GM12878 (cell line): ENCODE measurements around the gene APPBP2. TPM values are rescaled to one million over a fixed set of nuclear protein-coding genes. Genes with fewer than 3 reads are reported as not detected.
A peak's percentile ranks its signal among the peaks of the same experiment; 100 is the strongest.

Source experiments
- ATAC-seq: fragments of 200-7000 bp; cut with Tn5 transposase; 3 replicates; pipeline ENCODE4 v1.9.1; 2020; ENCODE audit warnings: mild to moderate bottlenecking, moderate library complexity
- BruUV-seq: library from RNA; stranded (reverse); fragments of 400-500 nt; replicated peaks from 2 replicates; lab custom pipeline; 2021; lab: Mats Ljungman, UMichigan
- CTCF ChIA-PET: fragments of 300-600 bp; sonication (Branson Sonifier 250); formaldehyde crosslinking; extraction: SDS; loops from one replicate; lab custom pipeline; 2021; ENCODE audit warnings: inconsistent platforms; lab: Yijun Ruan, JAX
- POLR2A ChIA-PET: fragments of 350-600 bp; formaldehyde crosslinking; extraction: SDS; loops from one replicate; lab custom pipeline; 2021; ENCODE audit warnings: inconsistent platforms; lab: Charles Lee
- RAD21 ChIA-PET: fragments of 300-600 bp; sonication (Branson Sonifier 250); formaldehyde crosslinking; loops from one replicate; lab custom pipeline; 2023; ENCODE audit warnings: antibody characterized with exemption; ENCODE audit not compliant: unreplicated experiment; lab: Charles Lee
- SMC1A ChIA-PET: fragments of 300-600 bp; sonication (Branson Sonifier 250); formaldehyde crosslinking; loops from one replicate; lab custom pipeline; 2023; ENCODE audit not compliant: unreplicated experiment, uncharacterized antibody; lab: Charles Lee
- DNase-seq: peaks from one replicate; pipeline ENCODE4 v3.0.0-alpha.2; 2011; ENCODE audit warnings: low read depth, low spot score
- FAIRE-seq: peaks from 3 replicates; lab custom pipeline; 2011; peaks lifted over from hg19 to GRCh38; lab: Jason Lieb, UNC
- H2AFZ ChIP-seq: 2 replicates; pipeline ENCODE4 v1.6.0; 2011; ENCODE audit warnings: low read depth, low read length, control low read depth; ENCODE audit not compliant: control insufficient read depth
- H3K27ac ChIP-seq: 2 replicates; pipeline ENCODE4 v1.5.1; 2011; ENCODE audit warnings: control low read depth; ENCODE audit not compliant: control insufficient read depth, insufficient read depth
- H3K27me3 ChIP-seq, 2 experiments: replicated peaks in 1 of 2; 2 replicates each; pipeline versions ENCODE4 v1.6.0 to v1.6.1; 2011; ENCODE audit warnings: low read length in 1 of 2; ENCODE audit not compliant: control insufficient read depth in 2 of 2, insufficient read depth in 2 of 2
- H3K36me3 ChIP-seq, 2 experiments: 2 replicates each; pipeline ENCODE4 v1.5.1; 2011; ENCODE audit warnings: low read length in 1 of 2; ENCODE audit not compliant: control insufficient read depth in 2 of 2, insufficient read depth in 2 of 2
- H3K4me1 ChIP-seq: 2 replicates; pipeline ENCODE4 v1.6.1; 2011; ENCODE audit warnings: mild to moderate bottlenecking, low read length, moderate library complexity, mixed read lengths; ENCODE audit not compliant: control insufficient read depth, insufficient read depth
- H3K4me2 ChIP-seq: 2 replicates; pipeline ENCODE4 v1.6.0; 2011; ENCODE audit warnings: control low read depth; ENCODE audit not compliant: control insufficient read depth, insufficient read depth
- H3K4me3 ChIP-seq: fragments of 200-600 bp; sonication (generic); 2 replicates; pipeline ENCODE4 v1.5.1; 2016
- H3K79me2 ChIP-seq: 2 replicates; pipeline ENCODE4 v1.6.0; 2011; ENCODE audit warnings: low read length; ENCODE audit not compliant: control insufficient read depth, insufficient read depth
- H3K9ac ChIP-seq: 2 replicates; pipeline ENCODE4 v1.8.0; 2011; ENCODE audit warnings: low read length, control low read depth, mixed read lengths; ENCODE audit not compliant: control insufficient read depth, insufficient read depth
- H3K9me3 ChIP-seq: replicated peaks from 3 replicates; pipeline ENCODE4 v1.5.1; 2011; ENCODE audit warnings: mild to moderate bottlenecking, low read length; ENCODE audit not compliant: control insufficient read depth, insufficient read depth
- H4K20me1 ChIP-seq: 2 replicates; pipeline ENCODE4 v1.6.0; 2011; ENCODE audit not compliant: control insufficient read depth, insufficient read depth
- CTCF ChIP-seq, 3 experiments: IDR thresholded peaks in 2 of 3; conservative IDR thresholded peaks in 1 of 3; 2 replicates each; pipeline ENCODE4 v1.5.1; 2011; ENCODE audit warnings: low read depth in 3 of 3, low read length in 3 of 3, mild to moderate bottlenecking in 3 of 3, control low read depth in 2 of 3, moderate library complexity in 2 of 3, inconsistent platforms in 1 of 3, mixed read lengths in 1 of 3; ENCODE audit not compliant: control insufficient read depth in 2 of 3, insufficient read depth in 1 of 3; ENCODE audit errors: extremely low read depth in 1 of 3
- EED ChIP-seq: sonication (generic); IDR thresholded peaks from 2 replicates; pipeline ENCODE4 v1.6.1; 2016; ENCODE audit warnings: antibody characterized with exemption, low read depth
- EP300 ChIP-seq, 2 experiments: fragments of 150-350 bp in 1 of 2; IDR thresholded peaks; 2 replicates each; pipeline ENCODE4 v1.6.1; 2011 to 2012; ENCODE audit warnings: low read depth in 2 of 2, low read length in 2 of 2, borderline replicate concordance in 1 of 2, improper control_type of control experiment in 1 of 2, inconsistent platforms in 1 of 2; ENCODE audit not compliant: control insufficient read depth in 1 of 2
- ETV6 ChIP-seq, 2 experiments: fragments of 450-650 bp in 1 of 2; IDR thresholded peaks in 1 of 2; conservative IDR thresholded peaks in 1 of 2; 2 replicates each; pipeline ENCODE4 v1.6.1; 2014; ENCODE audit warnings: antibody characterized with exemption in 1 of 2, borderline replicate concordance in 1 of 2, low read depth in 1 of 2, mild to moderate bottlenecking in 1 of 2, moderate library complexity in 1 of 2
- IKZF1 ChIP-seq: fragments of 450-650 bp; conservative IDR thresholded peaks from 2 replicates; pipeline ENCODE4 v1.6.1; 2017; ENCODE audit warnings: antibody characterized with exemption, mild to moderate bottlenecking
- JUNB ChIP-seq: IDR thresholded peaks from 2 replicates; pipeline ENCODE4 v1.6.1; 2016; ENCODE audit warnings: antibody characterized with exemption, mild to moderate bottlenecking
- NFXL1 ChIP-seq: fragments of 450-650 bp; IDR thresholded peaks from 2 replicates; pipeline ENCODE4 v1.6.1; 2017; ENCODE audit warnings: antibody characterized with exemption, mild to moderate bottlenecking, borderline replicate concordance
- NFYB ChIP-seq: IDR thresholded peaks from 2 replicates; pipeline ENCODE4 v1.6.1; 2011; ENCODE audit warnings: low read depth, mild to moderate bottlenecking, low read length, improper control_type of control experiment, moderate library complexity; ENCODE audit not compliant: insufficient read depth
- PKNOX1 ChIP-seq: fragments of 450-650 bp; IDR thresholded peaks from 2 replicates; pipeline ENCODE4 v1.6.1; 2016; ENCODE audit warnings: mild to moderate bottlenecking
- SIN3A ChIP-seq: IDR thresholded peaks from 2 replicates; pipeline ENCODE4 v1.6.1; 2012; ENCODE audit warnings: low read depth, low read length, improper control_type of control experiment
- SPI1 ChIP-seq: IDR thresholded peaks from 2 replicates; pipeline ENCODE4 v1.6.1; 2011; ENCODE audit warnings: low read depth, mild to moderate bottlenecking, low read length, moderate library complexity, borderline replicate concordance; ENCODE audit not compliant: insufficient read depth
- TAF1 ChIP-seq: IDR thresholded peaks from 2 replicates; pipeline ENCODE4 v1.6.1; 2011; ENCODE audit warnings: mild to moderate bottlenecking, low read depth, low read length, borderline replicate concordance
- TCF12 ChIP-seq: IDR thresholded peaks from 2 replicates; pipeline ENCODE4 v1.6.1; 2011; ENCODE audit warnings: low read depth, mild to moderate bottlenecking, low read length
- ZNF384 ChIP-seq: IDR thresholded peaks from 2 replicates; pipeline ENCODE4 v1.6.1; 2012; ENCODE audit warnings: low read depth, mild to moderate bottlenecking, low read length, improper control_type of control experiment, borderline replicate concordance
- WGBS: methylation state at CpG from one replicate; pipeline ENCODE4 v1.1.6; 2016; ENCODE audit warnings: low lambda C conversion rate; ENCODE audit not compliant: insufficient replicate concordance, insufficient coverage; ENCODE audit errors: missing lambda C conversion rate; 5-methylcytosine and 5-hydroxymethylcytosine counted together
- in situ Hi-C: fragments of 300-500 bp; cut with MboI; formaldehyde crosslinking; loops from 9 replicates; pipeline ENCODE4 v1.14.3; 2018; ENCODE audit warnings: mixed read lengths
- intact Hi-C: fragments of 100-400 bp; cut with micrococcal nuclease; formaldehyde crosslinking; loops from one replicate; pipeline ENCODE4 v1.14.2; 2022; ENCODE audit not compliant: unreplicated experiment
- polyA plus RNA-seq, 11 experiments: library from polyadenylated mRNA; depleted of rRNA in 4 of 11; unstranded in 6 of 11; stranded (reverse) in 5 of 11; fragments of >200 nt; fragmentation: Nextera tagmentation in 4 of 11; fragmentation: Illumina TruSeq in 1 of 11; extraction: Ambion mirVana in 4 of 11; extraction: Trizol in 1 of 11; gene quantifications; 1 replicate in 1 of 11; 2 replicates in 10 of 11; pipeline versions ENCODE4 v1.2.1 to v1.2.3, GENCODE V29; 2011 to 2016; ENCODE audit warnings: inconsistent platforms in 2 of 11, missing spikeins in 2 of 11, low read depth in 1 of 11
- total RNA-seq, 4 experiments: library from RNA; depleted of rRNA in 3 of 4; stranded (reverse); fragments of >200 nt in 3 of 4; fragmentation: Illumina TruSeq in 1 of 4; extraction: Trizol in 1 of 4; gene quantifications; 2 replicates each; pipeline versions ENCODE4 v1.2.1 to v1.2.3, GENCODE V29; 2013 to 2021

Gene APPBP2
- total and polyA plus RNA-seq, 10 of the 15 experiments (the other 5 are each of a cell fraction or from before 2014, with no cell fraction given): 4.3 to 30.8 (median 13.1) TPM

- whole genome bisulfite sequencing: 0% methylated on average over 1 of the region's 1 CpG
- DNase-seq: no peak
- H3K9me3 ChIP-seq: no peaks in the 10 kb centered on the region; the same call in 2 of the 3 replicates
- intact Hi-C loops: no loop called here
- peak overlapping the region; percentile 48 for H3K9ac ChIP-seq
- no peak for ATAC-seq
- peaks cover 0 to 2% of the 10 kb centered on the region in 2 experiments; a peak in 1 of 4 replicates for H3K36me3 ChIP-seq
- peaks cover 67% of the 10 kb centered on the region for H3K79me2 ChIP-seq
- H3K4me3 ChIP-seq: peak overlapping the region; percentile 93
- CTCF ChIA-PET: interaction anchor here (0.6 to 1.9 kb wide), 7 partner anchors 17 to 114 kb away, joined by 3 to 9 read pairs (median 3); no protein-coding TSS in a partner anchor
- FAIRE-seq: no peak
- SMC1A ChIA-PET: interaction anchor here (1.0 to 2.8 kb wide), 7 partner anchors 11 to 114 kb away, joined by 3 to 10 read pairs (median 4); partner anchors contain the start of gene PPM1D
- H3K27me3 ChIP-seq: no peaks in the 10 kb centered on the region
- POLR2A ChIA-PET: interaction anchor here (0.6 to 1.0 kb wide), 2 partner anchors 22 to 124 kb away, joined by 3 read pairs; no protein-coding TSS in a partner anchor
- peak overlapping the region; percentile 29 for H3K27ac ChIP-seq
- no TSS peak for BruUV-seq
- in situ Hi-C loops: no loop called here
- H3K4me2 ChIP-seq: peak overlapping the region; percentile 67
- RAD21 ChIA-PET: interaction anchor here (0.6 to 1.8 kb wide), 5 partner anchors 24 to 194 kb away, joined by 3 to 5 read pairs (median 5); no protein-coding TSS in a partner anchor
- H4K20me1 ChIP-seq: no peaks in the 10 kb centered on the region; the same call in 1 of the 2 replicates
- H2AFZ ChIP-seq: no peak overlapping the region
- TF ChIP-seq IKZF1 (no peak), EED (no peak), SPI1 (no peak), EP300 (IDR thresholded peaks at IDR 0.05; ENCODE audit: borderline replicate concordance in 1 of 2, control insufficient read depth in 1 of 2, low read depth in 2 of 2, low read length in 2 of 2) (no peak), SIN3A (no peak), NFXL1 (peak; percentile 73; the same call in 1 of the 2 replicates), ETV6 (conservative IDR thresholded peaks at IDR 0.05 in 1 of 2, IDR thresholded peaks at IDR 0.05 in 1 of 2; ENCODE audit: borderline replicate concordance in 1 of 2, low read depth in 1 of 2) (peak in 1 of 2 experiments; percentile 81; a peak in 1 of 4 replicates), ZNF384 (no peak), TCF12 (no peak), TAF1 (no peak), NFYB (no peak), CTCF (IDR thresholded peaks at IDR 0.05 in 2 of 3, conservative IDR thresholded peaks at IDR 0.05 in 1 of 3; ENCODE audit: control insufficient read depth in 2 of 3, extremely low read depth in 1 of 3, insufficient read depth in 1 of 3, low read depth in 3 of 3, low read length in 3 of 3) (no peak), JUNB (peak; percentile 9; the same call in 1 of the 2 replicates), PKNOX1 (no peak)
- H3K4me1 ChIP-seq: no peaks in the 10 kb centered on the region
Measured at GRCh38 chr17:60523822-60524221, 2.2 kb downstream of the APPBP2 start.
